CD8-positive, alpha-beta memory T cell (primary cell): ENCODE data around the gene PSTPIP2. TPM values are rescaled to one million over a fixed set of nuclear protein-coding genes. Genes with fewer than 3 reads are reported as not detected.

ENCODE experiments used
- CTCF ChIA-PET: fragments of 350-600 bp; sonication (Branson Sonifier 250); formaldehyde crosslinking; loops from one replicate; lab custom pipeline; 2021; ENCODE audit warnings: antibody characterized with exemption; lab: Charles Lee
- POLR2A ChIA-PET: fragments of 350-600 bp; sonication (Branson Sonifier 250); formaldehyde crosslinking; loops from one replicate; lab custom pipeline; 2021; ENCODE audit warnings: antibody characterized with exemption; lab: Charles Lee
- DNase-seq, 5 donors: peaks; one replicate each; pipeline versions ENCODE4 v3.0.0 to v3.0.0-alpha.2; 2020 to 2022; ENCODE audit warnings: mixed read lengths in 1 of 5
- H3K27ac ChIP-seq: one replicate; pipeline ENCODE4 v1.7.0; 2013; ENCODE audit warnings: low read depth, mild to moderate bottlenecking, low read length, moderate library complexity
- H3K27me3 ChIP-seq: 2 replicates; pipeline ENCODE4 v1.7.0; 2013; ENCODE audit warnings: low read length, mild to moderate bottlenecking; ENCODE audit not compliant: insufficient read depth, poor library complexity, severe bottlenecking
- H3K36me3 ChIP-seq: 2 replicates; pipeline ENCODE4 v1.7.0; 2013; ENCODE audit warnings: mild to moderate bottlenecking, low read length, moderate library complexity; ENCODE audit not compliant: insufficient read depth
- H3K4me1 ChIP-seq: 2 replicates; pipeline ENCODE4 v1.7.0; 2013; ENCODE audit warnings: mild to moderate bottlenecking, low read length, moderate library complexity; ENCODE audit not compliant: insufficient read depth
- H3K4me3 ChIP-seq: 2 replicates; pipeline ENCODE4 v1.7.0; 2013; ENCODE audit warnings: mild to moderate bottlenecking, low read length
- H3K9me3 ChIP-seq: 2 replicates; pipeline ENCODE4 v1.7.0; 2013; ENCODE audit warnings: mild to moderate bottlenecking, low read length
- H3K27ac Mint-ChIP-seq, 8 donors: one replicate each; pipeline ENCODE4 v1.8.0; 2020 to 2021; ENCODE audit warnings: mixed read lengths in 8 of 8, mild to moderate bottlenecking in 6 of 8, inconsistent platforms in 3 of 8, moderate library complexity in 3 of 8
- H3K27me3 Mint-ChIP-seq, 2 donors: one replicate each; pipeline ENCODE4 v1.8.0; 2020 to 2021; ENCODE audit warnings: mixed read lengths in 2 of 2, mild to moderate bottlenecking in 1 of 2, moderate library complexity in 1 of 2
- H3K36me3 Mint-ChIP-seq, 3 donors: one replicate each; pipeline ENCODE4 v1.8.0; 2020 to 2021; ENCODE audit warnings: mixed read lengths in 3 of 3, inconsistent platforms in 1 of 3, mild to moderate bottlenecking in 1 of 3
- H3K4me1 Mint-ChIP-seq, 3 donors: one replicate each; pipeline ENCODE4 v1.8.0; 2020 to 2021; ENCODE audit warnings: mixed read lengths in 3 of 3, inconsistent platforms in 1 of 3, mild to moderate bottlenecking in 1 of 3
- H3K4me3 Mint-ChIP-seq, 7 donors: one replicate each; pipeline ENCODE4 v1.8.0; 2020 to 2021; ENCODE audit warnings: mixed read lengths in 7 of 7, mild to moderate bottlenecking in 6 of 7, moderate library complexity in 4 of 7, inconsistent platforms in 2 of 7
- H3K9me3 Mint-ChIP-seq, 5 donors: one replicate each; pipeline ENCODE4 v1.8.0; 2020 to 2022; ENCODE audit warnings: mixed read lengths in 5 of 5, mild to moderate bottlenecking in 3 of 5, moderate library complexity in 2 of 5, inconsistent platforms in 1 of 5
- polyA plus RNA-seq: library from polyadenylated mRNA; unstranded; fragments of 300-500 nt; fragmentation: Illumina TruSeq; gene quantifications from one replicate; pipeline ENCODE4 v1.2.3, GENCODE V29; 2021
- total RNA-seq, 2 experiments: library from RNA; stranded (reverse); gene quantifications; one replicate each; pipeline ENCODE4 v1.2.3, GENCODE V29; 2021

PSTPIP2 gene, protein sequence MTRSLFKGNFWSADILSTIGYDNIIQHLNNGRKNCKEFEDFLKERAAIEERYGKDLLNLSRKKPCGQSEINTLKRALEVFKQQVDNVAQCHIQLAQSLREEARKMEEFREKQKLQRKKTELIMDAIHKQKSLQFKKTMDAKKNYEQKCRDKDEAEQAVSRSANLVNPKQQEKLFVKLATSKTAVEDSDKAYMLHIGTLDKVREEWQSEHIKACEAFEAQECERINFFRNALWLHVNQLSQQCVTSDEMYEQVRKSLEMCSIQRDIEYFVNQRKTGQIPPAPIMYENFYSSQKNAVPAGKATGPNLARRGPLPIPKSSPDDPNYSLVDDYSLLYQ
- total RNA-seq (10 to 100 TPM; 24.9 to 25.3 TPM), polyA plus RNA-seq (11.0 TPM)

DNA sequence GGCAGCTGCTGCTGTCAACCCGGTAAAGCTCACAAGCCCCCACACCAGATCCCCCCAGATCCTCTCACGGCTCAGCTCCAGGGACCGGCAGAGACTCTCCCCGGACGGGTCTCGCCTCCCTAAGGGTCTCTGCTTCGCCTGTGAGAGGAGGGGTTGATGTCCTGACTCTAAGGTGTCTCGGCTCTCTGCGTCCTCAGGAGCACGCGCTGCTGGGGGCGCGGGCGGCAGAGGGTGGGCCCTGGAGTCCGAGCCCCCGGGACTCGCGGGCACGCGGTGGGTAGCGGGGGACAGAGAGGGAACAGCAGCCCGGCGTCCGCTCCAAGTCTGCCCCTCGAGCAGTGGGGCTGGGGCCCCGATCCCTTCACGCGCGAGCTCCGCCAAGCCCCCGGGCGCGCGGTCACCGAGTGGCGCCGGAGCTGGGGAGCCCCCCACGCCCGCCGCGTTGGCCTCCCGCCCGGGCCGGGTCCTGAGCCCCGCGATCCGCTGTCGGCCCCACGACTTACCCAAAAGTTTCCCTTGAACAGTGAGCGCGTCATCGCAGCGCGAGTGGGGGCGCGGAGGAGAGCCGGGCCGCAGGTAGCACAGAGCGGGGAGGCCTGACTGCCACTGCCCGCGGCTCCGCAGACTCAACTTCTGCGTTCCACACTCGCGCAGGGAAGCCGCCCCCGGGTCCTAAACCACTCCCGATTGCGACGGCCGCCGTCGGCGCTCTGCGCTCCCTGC is at the start of gene PSTPIP2:
Gene PSTPIP2 (minus strand): TSS at position 608 of the 723 bp plus-strand sequence. CDS start 72 bp downstream, at position 536.
- H3K27ac ChIP-seq: peak within 1 kb of the TSS; percentile 64
- Mint-ChIP-seq H3K4me1 (peaks cover 37 to 45% (median 38%) of the 10 kb centered on the region in 3 donors), H3K9me3 (no peaks in the 10 kb centered on the region), H3K27ac (peak within 1 kb of the TSS; percentile 1 to 92 (median 60)), H3K36me3 (peaks cover 0 to 3% (median 0%) of the 10 kb centered on the region in 3 donors), H3K4me3 (peak within 1 kb of the TSS; percentile 79 to 93 (median 87)), H3K27me3 (peaks cover 0 to 1% of the 10 kb centered on the region in 2 donors)
- no peaks in the 10 kb centered on the region for H3K9me3 ChIP-seq
- CTCF ChIA-PET: interaction anchor here (0.8 to 2.2 kb wide), 7 partner anchors 16 to 384 kb away, joined by 3 to 9 read pairs (median 4); a partner anchor contains a TSS
- POLR2A ChIA-PET: interaction anchor here (0.9 to 1.5 kb wide), 2 partner anchors 26 to 38 kb away, joined by 4 to 5 read pairs; partner anchors contain the start of gene ATP5F1A
- DNase-seq: peak; percentile 41 to 73 (median 57)
- H3K4me1 ChIP-seq: peaks cover 45% of the 10 kb centered on the region
- no peaks in the 10 kb centered on the region for H3K27me3 ChIP-seq
- H3K36me3 ChIP-seq: no peaks in the 10 kb centered on the region
- peak within 1 kb of the TSS; percentile 60 for H3K4me3 ChIP-seq

DNA sequence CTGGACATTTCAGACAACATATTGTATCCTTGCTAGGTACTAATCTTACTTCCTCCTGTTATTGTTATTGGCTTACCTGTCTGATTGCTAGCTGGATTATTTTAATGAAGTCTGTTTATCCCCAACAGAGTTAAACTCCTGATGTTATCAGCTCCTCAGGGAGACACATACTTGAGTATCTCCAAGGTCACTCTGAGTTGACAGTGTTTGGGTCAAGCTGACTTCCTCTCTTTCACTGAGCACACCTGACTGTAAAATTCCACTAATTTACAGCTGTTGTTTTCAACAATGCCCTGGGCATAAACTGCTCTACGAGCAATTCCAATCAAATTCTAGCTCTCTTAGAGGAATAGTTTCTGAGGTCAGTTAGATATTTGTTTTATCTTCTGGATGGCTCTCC is 41.7 kb upstream of the PSTPIP2 start:
- ChIA-PET CTCF (interaction anchor here (1.3 kb wide), 1 partner anchor 35 kb away, joined by 4 read pairs; no protein-coding TSS in a partner anchor), POLR2A (no interaction called here)
- H3K9me3 Mint-ChIP-seq: no peaks in the 10 kb centered on the region
- Histone ChIP-seq H3K4me3 (no peak overlapping the region), H3K27ac (no peak overlapping the region), H3K4me1 (no peaks in the 10 kb centered on the region), H3K36me3 (peaks cover 4% of the 10 kb centered on the region), H3K9me3 (no peaks in the 10 kb centered on the region), H3K27me3 (no peaks in the 10 kb centered on the region)
- H3K36me3 Mint-ChIP-seq: peaks cover 8 to 56% (median 9%) of the 10 kb centered on the region in 3 donors
- H3K27ac Mint-ChIP-seq: no peak overlapping the region
- no peak overlapping the region for H3K4me3 Mint-ChIP-seq
- no peaks in the 10 kb centered on the region for H3K27me3 Mint-ChIP-seq
- DNase-seq: no peak
- peaks cover 6 to 15% (median 10%) of the 10 kb centered on the region in 3 donors for H3K4me1 Mint-ChIP-seq

- no peak for DNase-seq
- no peak overlapping the region for H3K27ac Mint-ChIP-seq
- CTCF ChIA-PET: no interaction called here
These were observed 38.3 kb upstream of the PSTPIP2 start for GRCh38 chr18:46110406-46110805.

DNA sequence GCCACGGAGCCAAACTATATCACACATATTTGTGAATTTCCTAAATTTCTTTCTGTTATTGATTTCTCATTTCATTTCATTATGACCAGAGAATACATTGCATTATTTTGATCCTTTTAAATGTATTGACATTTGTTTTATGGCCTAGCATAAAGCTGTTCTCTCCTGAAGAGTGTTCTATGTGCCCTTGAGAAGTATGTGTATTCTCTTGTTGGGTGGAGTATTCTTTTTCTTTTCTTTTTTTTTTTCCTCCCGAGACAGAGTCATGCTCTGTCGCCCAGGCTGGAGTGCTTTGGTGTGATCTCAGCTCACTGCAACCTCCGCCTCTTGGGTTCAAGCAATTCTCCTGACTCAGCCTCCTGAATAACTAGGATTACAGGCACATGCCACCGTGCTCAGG is 37.3 kb upstream of the PSTPIP2 start:
- no peak overlapping the region for H3K27ac ChIP-seq
- no peaks in the 10 kb centered on the region for H3K9me3 ChIP-seq
- Mint-ChIP-seq H3K4me1 (peaks cover 23 to 45% (median 38%) of the 10 kb centered on the region in 3 donors), H3K27ac (peak overlapping the region in 1 of 8 donors; percentile 29), H3K36me3 (peaks cover 8 to 57% (median 9%) of the 10 kb centered on the region in 3 donors), H3K27me3 (no peaks in the 10 kb centered on the region), H3K9me3 (no peaks in the 10 kb centered on the region), H3K4me3 (no peak overlapping the region)
- no peak overlapping the region for H3K4me3 ChIP-seq
- POLR2A ChIA-PET: interaction anchor here (0.7 kb wide), 1 partner anchor 66 kb away, joined by 9 read pairs; no protein-coding TSS in a partner anchor
- no peaks in the 10 kb centered on the region for H3K27me3 ChIP-seq
- CTCF ChIA-PET: no interaction called here
- no peak for DNase-seq
- H3K4me1 ChIP-seq: peaks cover 3% of the 10 kb centered on the region
- H3K36me3 ChIP-seq: no peaks in the 10 kb centered on the region

More at GRCh38 chr18:46110406-46110805, 38.3 kb upstream of the PSTPIP2 start:
- POLR2A ChIA-PET: interaction anchor here (0.6 to 0.7 kb wide), 2 partner anchors 65 to 1039 kb away, joined by 5 to 9 read pairs; no protein-coding TSS in a partner anchor
- Histone ChIP-seq H3K4me1 (no peaks in the 10 kb centered on the region), H3K27ac (no peak overlapping the region), H3K4me3 (no peak overlapping the region), H3K9me3 (no peaks in the 10 kb centered on the region), H3K27me3 (no peaks in the 10 kb centered on the region), H3K36me3 (peaks cover 4% of the 10 kb centered on the region)
- no peaks in the 10 kb centered on the region for H3K27me3 Mint-ChIP-seq
- no peaks in the 10 kb centered on the region for H3K9me3 Mint-ChIP-seq
- peak overlapping the region in 1 of 7 donors; percentile 50 for H3K4me3 Mint-ChIP-seq
- H3K4me1 Mint-ChIP-seq: peaks cover 16 to 35% (median 28%) of the 10 kb centered on the region in 3 donors
- H3K36me3 Mint-ChIP-seq: peaks cover 8 to 57% (median 9%) of the 10 kb centered on the region in 3 donors

DNA sequence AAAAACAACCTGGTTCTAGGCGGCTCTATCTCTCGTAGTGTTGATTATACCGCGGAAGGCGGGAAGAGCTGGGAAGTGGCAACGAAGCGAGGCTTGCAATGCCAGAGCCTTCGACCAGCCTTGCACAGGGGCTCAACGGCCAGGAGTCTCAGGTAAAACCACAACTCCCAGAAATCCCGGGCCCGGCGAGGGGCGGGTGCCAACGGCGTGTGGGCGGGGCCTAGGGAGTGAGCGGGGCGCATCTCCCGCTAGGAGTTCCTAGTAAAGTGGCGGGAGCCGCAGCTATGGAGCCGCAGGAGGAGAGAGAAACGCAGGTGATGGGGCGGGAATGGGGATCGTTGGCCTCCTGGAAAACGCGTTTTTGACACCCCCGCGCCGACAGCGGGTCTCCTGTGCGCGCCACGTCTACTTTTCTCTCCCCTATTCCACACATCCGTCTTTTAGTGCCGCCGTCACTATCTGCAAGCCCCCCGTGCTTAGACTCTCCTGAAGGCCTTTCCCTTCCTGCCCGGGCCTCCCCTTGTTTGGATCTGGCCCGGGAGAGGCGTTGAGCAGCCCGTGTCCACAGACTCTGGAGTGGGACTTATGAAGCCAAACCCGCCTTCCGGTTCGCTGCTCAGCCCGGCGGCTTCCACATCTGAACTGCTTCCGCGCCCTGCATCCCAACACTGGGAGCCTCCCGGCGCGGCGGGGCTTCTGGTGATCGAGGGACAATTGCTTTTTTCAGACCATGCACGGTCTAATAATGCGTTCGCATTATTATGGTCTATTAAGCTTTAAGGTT is 32.3 kb upstream of the PSTPIP2 start, which contains the start of gene HAUS1:
Gene HAUS1 (plus strand): TSS at position 258 of the 784 bp plus-strand sequence. CDS start 27 bp downstream, at position 285.
- peak within 1 kb of the TSS; percentile 96 to 100 (median 99) for H3K4me3 Mint-ChIP-seq
- H3K27ac Mint-ChIP-seq: peak within 1 kb of the TSS; percentile 86 to 99 (median 96)
- ChIA-PET CTCF (interaction anchor here (0.9 to 2.8 kb wide), 5 partner anchors 9 to 224 kb away, joined by 3 to 10 read pairs (median 3); a partner anchor contains a TSS), POLR2A (interaction anchor here (0.6 kb wide), 1 partner anchor 12 kb away, joined by 3 read pairs; no protein-coding TSS in a partner anchor)
- peak; percentile 70 to 85 (median 75) for DNase-seq
- Histone ChIP-seq H3K27me3 (no peaks in the 10 kb centered on the region), H3K4me3 (peak within 1 kb of the TSS; percentile 89), H3K9me3 (no peaks in the 10 kb centered on the region), H3K4me1 (peaks cover 7% of the 10 kb centered on the region), H3K36me3 (no peaks in the 10 kb centered on the region), H3K27ac (peak within 1 kb of the TSS; percentile 68)
- H3K27me3 Mint-ChIP-seq: no peaks in the 10 kb centered on the region
- H3K9me3 Mint-ChIP-seq: no peaks in the 10 kb centered on the region
- peaks cover 27 to 45% (median 39%) of the 10 kb centered on the region in 3 donors for H3K4me1 Mint-ChIP-seq
- peaks cover 0 to 31% (median 1%) of the 10 kb centered on the region in 3 donors for H3K36me3 Mint-ChIP-seq

GRCh38 chr18:46099463-46099862 is 27.4 kb upstream of the PSTPIP2 start:
- peak overlapping the region in 1 of 8 donors; percentile 42 for H3K27ac Mint-ChIP-seq
- no peak overlapping the region for H3K27ac ChIP-seq
- no peaks in the 10 kb centered on the region for H3K9me3 ChIP-seq
- POLR2A ChIA-PET: no interaction called here
- no peaks in the 10 kb centered on the region for H3K36me3 ChIP-seq
- H3K4me1 ChIP-seq: peaks cover 34% of the 10 kb centered on the region
- CTCF ChIA-PET: interaction anchor here (1.1 to 1.9 kb wide), 3 partner anchors 26 to 433 kb away, joined by 5 to 9 read pairs (median 7); a partner anchor contains a TSS
- peaks cover 2 to 21% (median 5%) of the 10 kb centered on the region in 3 donors for H3K36me3 Mint-ChIP-seq
- peaks cover 31 to 41% (median 37%) of the 10 kb centered on the region in 3 donors for H3K4me1 Mint-ChIP-seq
- no peaks in the 10 kb centered on the region for H3K27me3 ChIP-seq
- H3K4me3 Mint-ChIP-seq: peak overlapping the region in 2 of 7 donors; percentile 41 to 99
- H3K4me3 ChIP-seq: no peak overlapping the region
- no peaks in the 10 kb centered on the region for H3K27me3 Mint-ChIP-seq
- no peaks in the 10 kb centered on the region for H3K9me3 Mint-ChIP-seq
- DNase-seq: no peak

- H3K4me3 Mint-ChIP-seq: peak overlapping the region; percentile 97 to 99 (median 98)
- Histone ChIP-seq H3K4me3 (peak overlapping the region; percentile 79), H3K9me3 (no peaks in the 10 kb centered on the region), H3K4me1 (peaks cover 31% of the 10 kb centered on the region), H3K36me3 (no peaks in the 10 kb centered on the region), H3K27me3 (no peaks in the 10 kb centered on the region), H3K27ac (peak overlapping the region; percentile 83)
- H3K27me3 Mint-ChIP-seq: no peaks in the 10 kb centered on the region
- no peaks in the 10 kb centered on the region for H3K9me3 Mint-ChIP-seq
- POLR2A ChIA-PET: interaction anchor here (1.7 kb wide), 1 partner anchor 27 kb away, joined by 5 read pairs; the partner anchor contains the start of gene PSTPIP2
- H3K4me1 Mint-ChIP-seq: peaks cover 31 to 39% (median 37%) of the 10 kb centered on the region in 3 donors
- DNase-seq: no peak
- peaks cover 4 to 23% (median 5%) of the 10 kb centered on the region in 3 donors for H3K36me3 Mint-ChIP-seq
- H3K27ac Mint-ChIP-seq: peak overlapping the region; percentile 89 to 99 (median 98)
- CTCF ChIA-PET: interaction anchor here (1.1 to 1.9 kb wide), 3 partner anchors 25 to 433 kb away, joined by 5 to 9 read pairs (median 7); a partner anchor contains a TSS
These were observed 26.5 kb upstream of the PSTPIP2 start for GRCh38 chr18:46098616-46098933.
